NCI-H1694 treated with DMSO at 0.1 percent for 48 hours (cell line): ENCODE data around the gene RHOXF1.
"Not testable (repeated sequence)": the region's sequence is repeated elsewhere in the genome, so short reads cannot be mapped to it uniquely, and the experiment has no call there.

Source experiments
- DNase-seq: peaks from one replicate; lab custom pipeline; 2025; lab: John Stamatoyannopoulos, UW

RHOXF1 gene, protein sequence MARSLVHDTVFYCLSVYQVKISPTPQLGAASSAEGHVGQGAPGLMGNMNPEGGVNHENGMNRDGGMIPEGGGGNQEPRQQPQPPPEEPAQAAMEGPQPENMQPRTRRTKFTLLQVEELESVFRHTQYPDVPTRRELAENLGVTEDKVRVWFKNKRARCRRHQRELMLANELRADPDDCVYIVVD

GRCh38 chrX:120115438-120115963 is at the start of gene RHOXF1:
Gene RHOXF1, minus strand, starts transcription at chrX:120115913. Its CDS starts 51 bp downstream, at chrX:120115862.
- DNase-seq: no peak

DNA sequence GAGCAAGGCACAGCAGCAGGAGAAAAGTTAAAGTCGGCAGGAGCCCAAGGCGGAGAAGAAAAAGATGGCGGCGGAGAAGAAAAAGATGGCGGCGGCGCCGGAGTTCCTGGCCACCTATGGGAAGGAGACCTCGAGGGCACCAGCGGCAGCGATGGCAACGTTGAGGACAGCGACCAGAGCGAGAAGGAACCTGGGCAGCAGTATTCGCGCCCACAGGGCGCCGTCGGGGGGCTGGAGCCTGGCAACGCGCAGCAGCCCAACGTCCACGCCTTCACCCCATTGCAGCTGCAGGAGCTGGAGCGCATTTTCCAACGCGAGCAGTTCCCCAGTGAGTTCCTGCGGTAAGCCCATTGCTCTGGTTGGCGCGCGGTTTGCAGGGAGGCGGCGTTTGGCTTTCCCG is 43.4 kb upstream of the RHOXF1 start:
- DNase-seq: not testable (repeated sequence)

GRCh38 chrX:120158313-120158712 is 42.6 kb upstream of the RHOXF1 start, which contains the start of gene RHOXF2:
Gene RHOXF2, plus strand, starts transcription at chrX:120158613. Its CDS starts 138 bp downstream, at chrX:120158751.
- DNase-seq: not testable (repeated sequence)

- not testable (repeated sequence) for DNase-seq
These were observed 34.5 kb upstream of the RHOXF1 start for GRCh38 chrX:120150109-120150744.

GRCh38 chrX:120147537-120147936 is 31.8 kb upstream of the RHOXF1 start:
- no peak for DNase-seq

DNA sequence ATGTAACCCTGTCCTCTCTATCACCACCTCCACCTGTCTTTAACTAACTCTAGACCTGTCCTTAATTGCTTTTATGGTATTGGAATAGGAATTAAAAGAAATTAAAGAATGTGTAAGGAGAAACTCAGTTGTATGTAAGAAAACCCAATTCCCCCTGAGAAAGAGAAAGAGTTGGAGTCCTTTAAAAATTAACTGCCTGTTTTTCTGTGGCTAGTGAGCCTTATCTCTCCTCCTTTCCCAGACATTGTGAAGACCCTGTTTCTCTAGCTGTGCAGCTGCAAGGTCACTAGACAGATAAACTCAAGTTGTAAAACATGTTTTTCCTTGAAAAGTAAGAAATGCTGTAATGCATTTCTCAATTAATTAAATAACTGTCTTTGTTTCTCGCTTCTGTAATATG is 30.6 kb upstream of the RHOXF1 start:
- DNase-seq: not testable (repeated sequence)

- no peak for DNase-seq
These were observed 29.7 kb upstream of the RHOXF1 start for GRCh38 chrX:120145295-120145925.

- DNase-seq: no peak
These were observed 28.6 kb upstream of the RHOXF1 start for GRCh38 chrX:120144178-120144844.

DNA sequence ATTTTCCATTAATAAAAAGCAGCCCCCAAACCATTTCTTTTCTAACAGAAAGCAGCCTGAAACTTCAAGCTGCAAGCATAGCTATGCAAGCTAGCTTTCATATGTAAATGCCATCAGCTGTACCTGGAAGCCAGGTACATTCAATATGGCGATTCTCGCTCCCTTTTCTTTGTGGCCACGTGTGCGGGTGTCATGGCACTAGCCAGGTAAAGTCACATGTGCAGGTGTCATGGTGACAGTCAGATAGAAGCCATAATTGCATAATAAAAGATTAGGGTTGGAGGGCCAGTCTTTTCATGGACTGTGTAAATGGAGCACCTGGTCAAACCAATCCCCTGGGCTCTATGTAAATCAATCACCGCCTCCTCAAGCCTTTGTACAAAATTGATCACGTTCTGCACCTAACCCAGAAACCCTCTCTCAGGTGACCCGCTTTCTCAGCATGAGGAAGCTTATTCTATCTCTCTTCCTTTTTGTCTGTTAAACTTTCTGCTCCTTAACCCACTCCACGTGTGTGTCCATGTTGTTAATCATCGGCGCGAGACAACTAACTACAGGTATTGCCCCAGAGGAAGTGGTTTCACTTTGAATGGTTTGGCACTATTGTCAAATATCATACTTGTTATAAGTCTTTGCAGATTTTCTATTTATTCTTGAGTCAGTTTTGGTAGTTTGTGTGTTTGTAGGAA is 24.7 kb upstream of the RHOXF1 start:
- no peak for DNase-seq

DNA sequence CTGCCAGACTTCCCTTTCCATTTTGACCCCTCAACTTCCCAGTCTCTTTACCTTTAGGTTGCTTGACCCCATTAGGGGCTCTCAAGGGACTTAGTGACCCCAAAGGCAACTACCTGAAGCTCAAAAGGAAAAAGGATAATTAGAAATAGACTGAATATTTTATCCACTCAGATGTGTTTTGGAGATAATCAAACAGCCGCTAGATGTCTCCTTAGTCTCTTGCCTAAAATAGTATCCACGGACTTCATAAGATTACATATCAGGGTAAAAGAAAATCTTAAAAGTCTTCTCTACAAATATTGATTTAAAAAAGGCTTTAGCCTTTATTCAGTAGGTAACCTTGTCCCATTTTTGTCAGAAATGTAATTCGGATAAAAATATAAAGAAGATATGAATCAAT is 21.7 kb upstream of the RHOXF1 start:
- DNase-seq: no peak

DNA sequence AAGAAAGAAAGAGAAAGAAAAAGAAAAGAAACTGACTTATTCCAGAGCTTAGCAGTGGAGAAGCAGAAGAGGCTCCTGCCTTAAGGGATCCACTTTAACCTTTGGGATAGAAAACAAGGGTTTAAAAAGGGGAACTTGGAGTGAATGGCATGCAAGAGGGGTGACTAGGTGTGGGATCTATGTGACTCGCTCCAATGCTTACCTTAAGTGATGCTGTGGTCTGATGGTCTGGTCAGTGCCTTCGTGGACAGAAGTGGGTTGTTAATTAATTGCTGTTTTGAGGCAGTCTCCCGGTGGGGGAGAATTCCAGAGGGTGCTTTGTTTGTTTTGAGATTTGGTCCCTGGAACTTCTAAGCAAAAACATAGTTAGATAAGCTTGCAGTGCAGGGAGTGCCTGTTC is 21.1 kb upstream of the RHOXF1 start:
- no peak for DNase-seq

DNA sequence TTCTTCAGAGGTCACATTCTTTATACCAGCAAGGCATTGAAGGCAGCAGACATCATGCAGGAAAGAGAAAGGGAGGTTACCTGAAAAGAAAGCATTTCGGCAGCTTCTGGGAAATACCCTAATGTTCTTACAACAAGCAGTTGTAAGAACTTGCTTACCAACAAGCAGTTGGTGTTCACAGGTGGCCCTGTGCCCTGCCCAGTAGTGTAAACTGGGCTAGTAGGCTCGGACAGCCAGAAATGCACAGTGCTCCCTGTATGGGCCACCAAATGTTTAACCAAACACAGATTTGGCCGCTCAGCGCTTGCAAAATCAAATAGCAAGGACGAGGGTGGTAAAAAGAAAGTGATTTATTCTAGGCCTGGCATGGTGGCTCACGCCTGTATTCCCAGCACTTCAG is 20.4 kb upstream of the RHOXF1 start:
- no peak for DNase-seq

DNA sequence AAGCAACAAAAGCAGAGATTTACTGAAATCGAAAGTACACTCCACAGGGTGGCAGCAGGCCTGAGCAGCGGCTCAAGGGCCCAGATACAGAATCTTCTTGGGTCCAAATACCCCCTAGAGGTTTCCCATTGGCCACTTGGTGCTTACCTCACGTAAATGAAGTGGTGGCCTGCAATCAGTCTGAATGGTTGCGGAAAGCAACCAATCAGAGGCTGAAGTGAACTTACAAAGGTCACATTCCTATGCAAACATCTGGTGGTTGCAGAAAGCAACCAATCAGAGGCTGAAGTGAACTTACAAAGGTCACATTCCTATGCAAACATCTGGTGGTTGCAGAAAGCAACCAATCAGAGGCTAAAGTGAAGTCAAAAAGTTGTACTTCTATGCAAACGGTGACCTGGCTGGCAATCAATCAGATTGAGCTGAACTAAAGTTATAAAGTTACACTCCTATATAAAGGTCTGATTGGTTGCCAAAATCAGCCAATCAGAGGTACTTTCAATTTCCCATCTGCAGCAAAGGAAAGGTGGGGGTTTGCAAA is 12.7 kb upstream of the RHOXF1 start:
- DNase-seq: not testable (repeated sequence)

DNA sequence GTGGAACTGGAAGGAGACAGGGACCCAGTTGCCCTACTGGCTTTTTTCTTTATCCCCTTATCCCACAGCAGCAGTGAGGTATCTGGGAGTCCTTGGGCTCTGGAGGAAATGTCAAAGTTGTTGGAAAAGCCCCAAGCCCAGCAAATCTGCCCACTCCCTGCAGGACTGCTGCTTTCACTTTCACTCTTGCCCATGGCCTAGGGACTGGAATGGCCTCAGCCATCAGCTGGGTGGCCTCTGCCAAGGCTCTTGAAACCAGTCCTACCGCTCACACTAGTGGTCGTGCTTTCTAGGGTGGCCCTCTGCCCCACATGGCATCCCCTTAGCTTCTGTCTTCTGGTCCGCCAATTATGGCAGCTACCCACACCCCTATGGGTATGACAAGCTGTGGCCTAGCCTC is 9.7 kb upstream of the RHOXF1 start:
- DNase-seq: no peak

- no peak for DNase-seq
These were observed 4.5 kb upstream of the RHOXF1 start for GRCh38 chrX:120120223-120120622.

- no peak for DNase-seq
These were observed 4.1 kb downstream of the RHOXF1 start for GRCh38 chrX:120111611-120112010.

- DNase-seq: no peak
These were observed 6.3 kb downstream of the RHOXF1 start for GRCh38 chrX:120109378-120109777.

DNA sequence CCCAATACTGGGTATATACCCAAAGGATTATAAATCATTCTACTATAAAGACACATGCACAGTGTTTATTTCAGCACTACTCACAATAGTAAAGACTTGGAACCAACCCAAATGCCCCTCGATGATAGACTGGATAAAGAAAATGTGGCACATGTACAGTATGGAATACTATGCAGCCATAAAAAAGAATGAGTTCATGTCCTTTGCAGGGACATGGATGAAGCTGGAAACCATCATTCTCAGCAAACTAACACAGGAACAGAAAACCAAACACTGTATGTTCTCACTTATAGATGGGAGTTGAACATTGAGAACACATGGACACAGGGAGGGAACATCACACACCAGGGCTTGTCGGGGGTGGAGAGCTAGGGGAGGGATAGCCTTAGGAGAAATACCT is 11.0 kb downstream of the RHOXF1 start:
- not testable (repeated sequence) for DNase-seq

- DNase-seq: not testable (repeated sequence)
These were observed 14.7 kb downstream of the RHOXF1 start for GRCh38 chrX:120101057-120101456.

- DNase-seq: no peak
These were observed 25.5 kb downstream of the RHOXF1 start for GRCh38 chrX:120090208-120090607.

DNA sequence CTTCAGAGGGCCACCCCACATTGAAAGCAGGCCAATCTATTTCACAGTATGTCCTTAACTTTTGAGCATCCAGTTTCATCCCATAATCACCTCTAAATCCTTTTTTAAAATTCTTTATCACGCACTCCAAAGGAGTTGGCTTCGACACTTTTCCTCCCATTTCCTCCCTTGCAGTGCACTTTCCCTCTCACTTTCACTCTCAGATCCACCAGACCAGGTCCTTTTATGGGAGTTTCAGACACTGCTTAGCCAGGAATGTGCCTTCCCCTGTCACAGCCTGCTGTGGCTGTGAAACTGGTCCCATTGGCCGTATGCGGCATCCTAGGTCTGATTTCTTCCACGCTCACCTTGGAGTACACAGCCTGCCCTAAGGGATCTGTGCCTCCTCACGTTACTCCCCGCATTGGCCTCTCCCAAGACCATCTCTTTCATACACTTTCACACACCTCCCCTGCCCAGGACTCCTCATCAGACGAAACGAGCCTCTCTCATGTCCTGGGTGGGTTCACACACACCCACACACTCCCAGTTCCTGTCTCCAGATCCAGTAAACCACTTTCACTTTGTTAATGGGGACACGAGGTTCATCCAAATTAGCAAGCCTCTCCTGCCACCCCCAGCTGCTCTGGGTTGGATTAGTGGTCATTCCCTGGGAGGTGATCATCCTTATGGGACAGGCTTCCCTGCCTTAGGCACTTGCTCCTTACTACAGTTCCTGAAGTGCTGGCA is 28.3 kb downstream of the RHOXF1 start:
- DNase-seq: no peak
